Calu3 (cell line): ENCODE results near the gene RPS3A. TPM values are rescaled to one million over a fixed set of nuclear protein-coding genes. Genes with fewer than 3 reads are reported as not detected.

ENCODE experiments used
- BruUV-seq: library from RNA; stranded (reverse); fragments of 400-500 nt; replicated peaks from 2 replicates; lab custom pipeline; 2021; lab: Mats Ljungman, UMichigan
- CTCF ChIA-PET: fragments of 300-600 bp; sonication (Branson Sonifier 250); formaldehyde crosslinking; loops from one replicate; lab custom pipeline; 2022; ENCODE audit warnings: antibody characterized with exemption; lab: Charles Lee
- DNase-seq: peaks from one replicate; pipeline ENCODE4 v3.0.0; 2022
- H3K27ac Mint-ChIP-seq: one replicate; pipeline ENCODE4 v1.8.0; 2022; ENCODE audit warnings: mixed read lengths; ENCODE audit not compliant: unreplicated experiment
- H3K27me3 Mint-ChIP-seq: one replicate; pipeline ENCODE4 v1.8.0; 2022; ENCODE audit warnings: mixed read lengths; ENCODE audit not compliant: unreplicated experiment
- H3K36me3 Mint-ChIP-seq: one replicate; pipeline ENCODE4 v1.8.0; 2022; ENCODE audit warnings: mild to moderate bottlenecking, moderate library complexity, mixed read lengths; ENCODE audit not compliant: insufficient read depth, unreplicated experiment
- H3K4me1 Mint-ChIP-seq: one replicate; pipeline ENCODE4 v1.8.0; 2022; ENCODE audit warnings: mild to moderate bottlenecking, low read depth, mixed read lengths; ENCODE audit not compliant: unreplicated experiment
- H3K4me3 Mint-ChIP-seq: one replicate; pipeline ENCODE4 v1.8.0; 2022; ENCODE audit warnings: mild to moderate bottlenecking, low read depth, moderate library complexity, mixed read lengths; ENCODE audit not compliant: unreplicated experiment
- H3K9me3 Mint-ChIP-seq: one replicate; pipeline ENCODE4 v1.8.0; 2022; ENCODE audit warnings: low read depth, mixed read lengths; ENCODE audit not compliant: unreplicated experiment
- intact Hi-C: fragments of 100-400 bp; cut with micrococcal nuclease; formaldehyde crosslinking; loops from one replicate; pipeline ENCODE4 v1.10.0; 2022; ENCODE audit not compliant: unreplicated experiment
- total RNA-seq: library from RNA; stranded (reverse); gene quantifications from 2 replicates; pipeline ENCODE4 v1.2.3, GENCODE V29; 2022
- TF ChIP-seq, protein P1 (sequence below): fragments of 200-600 bp; IDR thresholded peaks from one replicate; pipeline ENCODE4 v1.8.0; 2022; ENCODE audit warnings: antibody characterized with exemption; ENCODE audit not compliant: unreplicated experiment

Gene RPS3A
- total RNA-seq, 1 experiment from 2014 or later: 862 TPM

DNA sequence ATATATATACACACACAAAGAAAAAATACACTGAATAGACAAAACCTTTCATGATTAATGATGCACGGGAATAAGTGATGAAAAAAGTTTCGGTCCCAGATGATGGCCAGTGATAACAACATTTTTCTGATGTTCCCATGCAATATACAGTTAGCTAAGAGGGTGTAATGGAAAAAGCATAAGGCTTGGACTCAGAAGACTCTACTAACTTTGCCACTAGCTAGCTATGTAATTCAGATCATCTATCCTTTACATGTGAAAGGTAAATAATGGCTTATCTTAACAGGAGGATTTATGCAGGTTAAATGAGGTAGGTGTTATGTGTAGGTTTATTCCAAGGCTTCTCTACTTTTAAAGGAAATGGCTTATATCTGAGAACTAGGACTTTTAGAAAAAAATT is 4.3 kb downstream of the RPS3A start:
- H3K36me3 Mint-ChIP-seq: peaks cover 80% of the 10 kb centered on the region

GRCh38 chr4:151104621-151105020 is 5.2 kb downstream of the RPS3A start:
- Mint-ChIP-seq H3K27me3 (no peaks in the 10 kb centered on the region), H3K9me3 (no peaks in the 10 kb centered on the region), H3K4me1 (peaks cover 6% of the 10 kb centered on the region), H3K27ac (no peak overlapping the region), H3K4me3 (no peak overlapping the region), H3K36me3 (peaks cover 71% of the 10 kb centered on the region)
- DNase-seq: no peak
- intact Hi-C loops: no loop called here
- TF ChIP-seq, protein P1, sequence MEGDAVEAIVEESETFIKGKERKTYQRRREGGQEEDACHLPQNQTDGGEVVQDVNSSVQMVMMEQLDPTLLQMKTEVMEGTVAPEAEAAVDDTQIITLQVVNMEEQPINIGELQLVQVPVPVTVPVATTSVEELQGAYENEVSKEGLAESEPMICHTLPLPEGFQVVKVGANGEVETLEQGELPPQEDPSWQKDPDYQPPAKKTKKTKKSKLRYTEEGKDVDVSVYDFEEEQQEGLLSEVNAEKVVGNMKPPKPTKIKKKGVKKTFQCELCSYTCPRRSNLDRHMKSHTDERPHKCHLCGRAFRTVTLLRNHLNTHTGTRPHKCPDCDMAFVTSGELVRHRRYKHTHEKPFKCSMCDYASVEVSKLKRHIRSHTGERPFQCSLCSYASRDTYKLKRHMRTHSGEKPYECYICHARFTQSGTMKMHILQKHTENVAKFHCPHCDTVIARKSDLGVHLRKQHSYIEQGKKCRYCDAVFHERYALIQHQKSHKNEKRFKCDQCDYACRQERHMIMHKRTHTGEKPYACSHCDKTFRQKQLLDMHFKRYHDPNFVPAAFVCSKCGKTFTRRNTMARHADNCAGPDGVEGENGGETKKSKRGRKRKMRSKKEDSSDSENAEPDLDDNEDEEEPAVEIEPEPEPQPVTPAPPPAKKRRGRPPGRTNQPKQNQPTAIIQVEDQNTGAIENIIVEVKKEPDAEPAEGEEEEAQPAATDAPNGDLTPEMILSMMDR: no peak
- no TSS peak for BruUV-seq
- CTCF ChIA-PET: interaction anchor here (0.6 kb wide), 1 partner anchor 124 kb away, joined by 3 read pairs; no protein-coding TSS in a partner anchor

More for the DNA sequence above, 4.3 kb downstream of the RPS3A start:
- no peak overlapping the region for H3K27ac Mint-ChIP-seq
- DNase-seq: no peak
- CTCF ChIA-PET: no interaction called here
- TF ChIP-seq, protein P1: no peak
- no peak overlapping the region for H3K4me3 Mint-ChIP-seq
- BruUV-seq: no TSS peak
- intact Hi-C loops: no loop called here
- H3K27me3 Mint-ChIP-seq: no peaks in the 10 kb centered on the region
- no peaks in the 10 kb centered on the region for H3K9me3 Mint-ChIP-seq
- H3K4me1 Mint-ChIP-seq: peaks cover 6% of the 10 kb centered on the region

DNA sequence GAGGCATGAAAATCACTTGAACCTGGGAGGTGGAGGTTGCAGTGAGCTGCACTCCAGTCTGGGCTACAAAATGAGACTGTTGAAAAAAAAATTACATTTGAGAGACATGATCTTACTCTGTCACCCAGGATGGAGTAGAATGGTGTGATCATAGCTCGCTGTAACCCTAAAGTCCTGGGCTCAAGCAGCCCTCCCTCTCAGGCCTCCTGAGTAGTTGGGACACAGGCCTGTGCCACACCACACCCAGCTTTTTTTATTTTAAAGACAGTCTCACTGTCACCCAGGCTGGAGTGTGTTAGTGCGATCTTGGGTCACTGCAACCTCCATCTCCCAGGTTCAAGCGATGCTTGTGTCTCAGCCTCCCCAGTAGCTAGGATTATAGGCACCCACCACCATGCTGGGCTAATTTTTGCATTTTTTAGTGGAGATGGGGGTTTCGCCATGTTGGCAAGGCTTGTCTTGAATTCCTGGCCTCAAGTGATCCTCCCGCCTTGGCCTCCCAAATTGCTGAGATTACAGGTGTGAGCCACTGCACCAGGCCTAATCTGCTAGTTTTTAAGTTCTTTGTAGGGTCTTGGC is 6.1 kb downstream of the RPS3A start:
- CTCF ChIA-PET: no interaction called here
- DNase-seq: no peak
- H3K27ac Mint-ChIP-seq: no peak overlapping the region
- intact Hi-C loops: no loop called here
- H3K9me3 Mint-ChIP-seq: no peaks in the 10 kb centered on the region
- TF ChIP-seq, protein P1: no peak
- H3K36me3 Mint-ChIP-seq: peaks cover 62% of the 10 kb centered on the region
- no peak overlapping the region for H3K4me3 Mint-ChIP-seq
- no TSS peak for BruUV-seq
- peaks cover 6% of the 10 kb centered on the region for H3K4me1 Mint-ChIP-seq
- H3K27me3 Mint-ChIP-seq: no peaks in the 10 kb centered on the region

DNA sequence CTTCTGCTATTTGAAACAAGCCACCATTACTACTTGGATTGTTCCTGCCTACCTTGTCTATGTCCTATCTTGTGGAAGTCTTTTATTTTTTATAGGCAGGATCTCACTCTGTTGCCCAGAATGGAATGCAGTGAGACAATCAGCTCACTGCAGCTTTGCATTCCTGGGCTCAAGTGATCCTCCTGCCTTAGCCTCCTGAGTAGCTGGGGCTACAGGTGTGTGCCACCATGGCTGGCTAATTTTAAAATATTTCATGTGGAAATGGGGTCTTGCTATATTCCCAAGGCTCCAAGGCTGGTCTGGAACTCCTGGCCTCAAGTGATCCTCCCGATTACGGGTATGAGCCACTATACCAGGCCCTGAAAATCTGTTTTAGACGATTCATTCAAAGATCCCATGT is 7.6 kb downstream of the RPS3A start:
- intact Hi-C loops: no loop called here
- Mint-ChIP-seq H3K27ac (no peak overlapping the region), H3K4me3 (no peak overlapping the region), H3K27me3 (no peaks in the 10 kb centered on the region), H3K36me3 (peaks cover 48% of the 10 kb centered on the region), H3K9me3 (no peaks in the 10 kb centered on the region), H3K4me1 (peaks cover 6% of the 10 kb centered on the region)
- BruUV-seq: no TSS peak
- CTCF ChIA-PET: no interaction called here
- TF ChIP-seq, protein P1: no peak
- no peak for DNase-seq
